GM18907 (cell line): Measurements from ENCODE around the gene XXYLT1.
"Not testable (repeated sequence)": the region's sequence is repeated elsewhere in the genome, so short reads cannot be mapped to it uniquely, and the experiment has no call there.

Experiments used
- ATAC-seq: cut with Tn5 transposase; IDR thresholded peaks from one replicate; pipeline ENCODE4 v1.9.1; 2021; ENCODE audit warnings: mild to moderate bottlenecking, moderate library complexity; ENCODE audit not compliant: unreplicated experiment

XXYLT1 gene

GRCh38 chr3:195187609-195188425 is 83.1 kb downstream of the XXYLT1 start:
- ATAC-seq: no peak

- not testable (repeated sequence) for ATAC-seq
These were observed 84.3 kb downstream of the XXYLT1 start for GRCh38 chr3:195186710-195187047.

DNA sequence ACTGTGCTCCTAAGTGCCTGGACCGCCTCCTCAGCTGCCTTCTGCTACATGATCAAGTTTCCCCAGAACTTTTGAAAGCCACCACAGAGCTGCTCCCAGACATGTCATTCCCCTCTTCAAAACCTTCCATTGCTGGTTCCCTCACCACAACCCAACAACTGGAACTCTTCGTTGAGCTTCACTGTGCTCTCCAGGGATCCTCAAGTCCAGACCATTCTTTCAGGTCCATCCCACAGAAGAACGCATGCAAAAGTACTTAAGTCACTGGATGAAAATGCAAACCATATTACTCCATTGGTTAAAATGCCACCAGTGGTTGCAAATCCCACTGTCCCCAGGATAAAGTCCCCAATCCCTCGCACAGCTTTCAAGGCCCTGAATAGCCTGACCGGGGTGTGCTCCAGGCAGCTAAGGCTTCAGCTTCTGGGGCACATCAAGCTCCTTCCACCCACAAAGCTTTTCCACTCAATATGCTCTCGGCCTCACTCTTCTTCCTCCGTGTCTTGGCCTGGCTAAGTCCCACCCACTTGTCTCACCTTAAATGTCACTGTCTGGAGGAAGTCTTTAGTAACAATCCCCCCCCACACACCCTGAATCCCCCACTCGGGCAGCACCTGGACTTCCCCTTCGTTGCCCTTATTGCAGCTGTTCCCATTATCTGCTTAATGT is 84.8 kb downstream of the XXYLT1 start:
- no peak for ATAC-seq

GRCh38 chr3:195185583-195185982 is 85.4 kb downstream of the XXYLT1 start:
- no peak for ATAC-seq

DNA sequence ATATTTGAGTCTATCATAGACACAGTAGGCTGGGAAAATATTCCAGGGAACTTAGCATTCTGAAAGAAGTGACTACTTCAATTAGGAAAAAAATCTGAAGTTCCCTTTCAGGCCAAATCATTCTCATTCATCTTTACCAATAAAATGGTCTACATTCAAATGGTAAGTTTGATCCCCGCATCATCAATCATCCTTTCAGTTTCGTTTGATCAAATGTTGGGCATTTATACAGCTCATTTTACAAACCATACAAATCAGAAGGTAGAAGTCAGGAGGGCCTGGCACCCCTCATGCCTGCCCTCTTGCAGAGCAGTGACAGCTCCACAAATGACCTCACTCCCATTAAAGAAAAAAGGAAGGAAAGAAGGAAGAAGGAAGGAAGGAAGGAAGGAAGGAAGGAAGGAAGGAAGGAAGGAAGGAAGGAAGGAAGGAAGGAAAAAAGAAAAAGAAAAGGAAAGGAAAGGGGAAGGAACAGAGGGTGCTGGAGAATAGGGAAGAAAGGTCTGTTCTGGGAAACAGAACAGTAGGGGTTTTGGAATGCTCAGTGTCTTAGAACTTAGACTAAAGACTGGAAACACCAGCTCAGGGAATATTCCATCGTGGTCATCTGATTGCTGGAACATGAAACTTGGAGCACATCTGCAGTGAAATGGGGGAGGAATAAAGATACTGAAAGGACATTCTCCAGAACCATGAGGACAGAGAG is 86.1 kb downstream of the XXYLT1 start:
- ATAC-seq: no peak

GRCh38 chr3:195183071-195183776 is 87.7 kb downstream of the XXYLT1 start:
- no peak for ATAC-seq

DNA sequence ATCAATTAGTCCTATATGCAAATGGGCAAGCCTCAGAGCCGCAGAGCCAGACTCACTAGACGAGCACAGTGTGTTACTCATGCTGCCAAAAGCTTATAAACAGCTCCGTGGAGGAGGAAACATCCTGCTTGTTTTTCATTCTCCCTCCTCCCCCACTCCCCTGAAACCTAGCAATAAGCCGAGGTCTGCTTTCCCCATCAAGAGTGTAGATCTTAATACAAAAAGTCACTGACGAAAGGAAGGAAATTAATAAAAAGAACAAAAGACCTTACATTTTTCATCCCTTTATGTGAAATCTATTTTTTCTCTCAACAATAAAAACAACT is 88.5 kb downstream of the XXYLT1 start:
- no peak for ATAC-seq

GRCh38 chr3:195181741-195182469 is 89.1 kb downstream of the XXYLT1 start:
- ATAC-seq: no peak

DNA sequence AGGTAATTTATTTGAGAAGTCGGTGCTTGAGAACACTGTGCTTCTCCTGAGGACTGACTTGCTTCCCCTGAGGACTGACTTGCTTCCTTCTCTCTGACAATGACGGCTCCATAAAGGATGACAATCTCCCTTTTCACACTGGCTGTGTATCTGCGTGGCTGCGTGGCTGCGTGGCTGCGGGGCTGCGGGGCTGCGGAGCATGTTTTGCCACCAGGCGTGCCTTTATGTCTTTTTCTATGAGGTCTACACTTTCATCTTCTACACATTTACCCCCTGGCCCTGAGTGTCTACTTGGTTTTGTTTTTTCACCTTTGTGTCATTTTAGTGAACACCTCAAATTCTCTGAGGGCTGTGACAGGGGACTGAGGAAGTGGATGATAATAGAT is 89.9 kb downstream of the XXYLT1 start:
- ATAC-seq: no peak

- ATAC-seq: no peak
These were observed 90.4 kb downstream of the XXYLT1 start for GRCh38 chr3:195180490-195181112.

GRCh38 chr3:195179776-195180489 is 91.0 kb downstream of the XXYLT1 start:
- no peak for ATAC-seq

DNA sequence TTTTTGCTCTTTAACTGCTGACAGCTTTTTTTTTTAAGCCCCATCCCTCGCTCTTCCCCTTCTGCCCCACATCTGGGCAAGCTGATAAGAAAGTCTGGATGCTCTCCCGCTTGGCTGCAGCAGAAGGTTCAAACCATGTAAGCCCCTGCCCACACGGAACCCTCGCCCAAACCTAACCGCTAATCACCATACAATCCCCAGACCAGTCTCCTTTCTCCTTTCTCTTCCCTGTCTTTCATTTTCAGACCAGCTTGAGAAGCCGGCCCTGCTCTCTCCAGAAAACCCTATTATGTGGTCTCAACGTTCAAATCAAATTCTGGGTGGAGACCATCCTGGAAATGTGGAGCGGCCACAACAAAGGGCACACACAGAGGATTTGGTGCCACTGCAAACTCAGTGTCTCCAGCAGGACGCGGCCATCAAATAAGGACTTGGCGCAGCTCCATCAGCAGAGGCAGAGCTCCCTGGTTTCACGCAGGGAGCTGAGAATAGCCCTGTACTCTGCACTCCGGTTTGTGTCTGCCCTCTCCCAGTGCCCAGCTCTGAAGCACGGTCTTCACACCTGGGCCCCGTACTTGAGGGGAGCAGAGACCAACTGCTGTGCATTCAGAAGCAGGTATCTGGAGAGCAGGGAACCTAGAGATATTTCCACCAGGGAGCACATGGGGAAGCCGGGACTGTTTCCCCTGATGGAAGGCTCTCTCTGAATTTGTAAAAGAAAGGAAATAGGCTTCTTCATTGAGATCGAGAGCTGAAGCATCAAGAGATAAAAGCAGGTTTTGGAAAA is 92.6 kb downstream of the XXYLT1 start:
- ATAC-seq: no peak

GRCh38 chr3:195177422-195178123 is 93.4 kb downstream of the XXYLT1 start:
- no peak for ATAC-seq

- ATAC-seq: no peak
These were observed 94.2 kb downstream of the XXYLT1 start for GRCh38 chr3:195176776-195177175.

DNA sequence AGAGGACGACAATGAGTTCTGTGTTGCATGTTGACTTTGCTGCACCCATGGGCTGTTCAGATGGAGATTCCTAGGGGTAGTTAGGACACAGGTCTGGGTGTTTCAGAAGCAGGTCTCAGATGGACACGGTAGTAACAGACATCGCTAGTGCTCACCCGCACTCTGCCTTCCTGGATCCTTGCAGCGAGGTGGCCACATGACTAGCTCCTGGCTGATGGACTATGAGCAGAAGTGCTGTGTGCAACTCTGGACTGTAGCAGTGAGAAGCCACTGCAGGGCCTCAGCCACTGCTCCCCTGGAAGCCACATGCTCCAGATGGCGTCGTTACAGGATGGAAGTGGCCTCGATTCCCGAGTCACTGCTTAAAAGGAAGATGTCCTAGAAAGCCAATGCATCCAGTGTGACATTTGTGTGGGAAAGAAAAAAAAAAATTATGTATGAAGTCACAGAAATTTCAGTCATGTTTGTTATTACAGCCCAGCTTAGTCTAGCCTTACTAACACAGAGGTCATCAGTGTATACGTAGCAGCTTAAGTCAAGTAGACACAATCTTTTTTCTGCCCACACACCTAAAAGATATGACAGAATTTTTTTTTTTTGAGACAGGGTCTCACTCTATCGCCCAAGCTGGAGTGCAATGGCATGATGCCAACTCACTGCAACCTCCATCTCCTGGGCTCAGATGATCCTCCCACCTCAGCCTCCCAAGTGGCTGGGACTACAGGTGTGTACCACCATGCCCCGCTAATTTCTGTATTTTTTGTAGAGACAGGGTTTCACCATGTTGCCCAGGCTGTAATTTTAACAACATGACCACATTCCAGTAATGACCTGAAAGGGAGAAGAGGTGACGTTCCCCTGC is 95.3 kb downstream of the XXYLT1 start:
- ATAC-seq: no peak

GRCh38 chr3:195175076-195175475 is 95.9 kb downstream of the XXYLT1 start:
- no peak for ATAC-seq

DNA sequence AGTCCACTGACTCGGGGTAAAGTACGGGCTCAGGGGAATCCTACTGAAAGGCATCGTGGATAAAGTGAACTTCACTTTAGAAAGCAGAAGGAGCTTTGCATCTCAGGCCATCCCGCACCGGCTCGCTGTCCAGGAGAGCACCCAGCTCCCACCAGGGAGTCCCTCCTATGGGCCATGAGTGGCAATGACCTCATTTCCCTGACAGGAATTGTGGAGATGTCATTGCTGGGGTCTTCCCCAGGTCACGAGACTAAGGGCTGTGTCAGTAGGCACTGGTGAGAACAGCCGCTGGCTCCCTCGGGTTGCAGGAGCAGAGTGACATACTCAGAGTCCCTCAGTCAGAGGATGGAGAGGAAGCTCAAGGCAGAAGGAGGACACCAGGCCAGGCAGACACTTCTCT is 97.3 kb downstream of the XXYLT1 start:
- no peak for ATAC-seq
